ENCODE measurements around the gene PIK3R4. TPM values are rescaled to one million over a fixed set of nuclear protein-coding genes. Genes with fewer than 3 reads are reported as not detected.

Gene PIK3R4
- total RNA-seq, 4 donors from 2014 or later: 15.4 to 27.3 (median 24.0) TPM

- H3K4me1 ChIP-seq: no peaks in the 10 kb centered on the region
- H3K36me3 ChIP-seq: peaks cover 0 to 31% (median 0%) of the 10 kb centered on the region in 3 donors
- H3K9me3 ChIP-seq: no peaks in the 10 kb centered on the region
- 90 to 92% methylated on average over 2 of the region's 2 CpGs for WGBS, 2 donors
- TF ChIP-seq POLR2A (IDR thresholded peaks at IDR 0.05) (no peak), CTCF (IDR thresholded peaks at IDR 0.05) (no peak)
- no peak overlapping the region for H3K4me3 ChIP-seq
- H3K27ac ChIP-seq: no peak overlapping the region
- no peak for DNase-seq
- intact Hi-C loops (cut with DNase I): no loop called here
- H3K27me3 ChIP-seq: no peaks in the 10 kb centered on the region
Observed at GRCh38 chr3:130669740-130670139, 76.9 kb downstream of the PIK3R4 start.

GRCh38 chr3:130663092-130663491, 83.5 kb downstream of the PIK3R4 start:
- Histone ChIP-seq H3K27ac (no peak overlapping the region), H3K4me3 (no peak overlapping the region), H3K4me1 (peaks cover 0 to 10% (median 0%) of the 10 kb centered on the region in 3 donors), H3K36me3 (no peaks in the 10 kb centered on the region), H3K9me3 (no peaks in the 10 kb centered on the region), H3K27me3 (no peaks in the 10 kb centered on the region)
- intact Hi-C loops (cut with DNase I): no loop called here
- 50 to 61% methylated on average over 2 of the region's 2 CpGs for WGBS, 2 donors
- TF ChIP-seq POLR2A (IDR thresholded peaks at IDR 0.05) (no peak), CTCF (IDR thresholded peaks at IDR 0.05) (no peak)
- DNase-seq: no peak

GRCh38 chr3:130662501-130662996, 84.1 kb downstream of the PIK3R4 start:
- no peak overlapping the region for H3K4me3 ChIP-seq
- TF ChIP-seq CTCF (IDR thresholded peaks at IDR 0.05): no peak
- no peak for TF ChIP-seq POLR2A (IDR thresholded peaks at IDR 0.05)
- H3K27ac ChIP-seq: no peak overlapping the region
- no peaks in the 10 kb centered on the region for H3K27me3 ChIP-seq
- DNase-seq: no peak
- H3K9me3 ChIP-seq: no peaks in the 10 kb centered on the region
- intact Hi-C loops (cut with DNase I): no loop called here
- 22 to 40% methylated on average over 1 of the region's 1 CpG for WGBS, 2 donors
- peaks cover 0 to 10% (median 0%) of the 10 kb centered on the region in 3 donors for H3K4me1 ChIP-seq
- no peaks in the 10 kb centered on the region for H3K36me3 ChIP-seq

GRCh38 chr3:130661140-130661891, 85.3 kb downstream of the PIK3R4 start:
- no peaks in the 10 kb centered on the region for H3K36me3 ChIP-seq
- 74 to 76% methylated on average over 7 of the region's 7 CpGs for WGBS, 2 donors
- no peak overlapping the region for H3K27ac ChIP-seq
- no peak for DNase-seq
- no peaks in the 10 kb centered on the region for H3K9me3 ChIP-seq
- H3K4me1 ChIP-seq: peaks cover 0 to 10% (median 0%) of the 10 kb centered on the region in 3 donors
- TF ChIP-seq POLR2A (IDR thresholded peaks at IDR 0.05) (no peak), CTCF (IDR thresholded peaks at IDR 0.05) (no peak)
- H3K4me3 ChIP-seq: no peak overlapping the region
- H3K27me3 ChIP-seq: no peaks in the 10 kb centered on the region
- intact Hi-C loops (cut with DNase I): no loop called here

GRCh38 chr3:130659911-130660310, 86.7 kb downstream of the PIK3R4 start:
- H3K27me3 ChIP-seq: no peaks in the 10 kb centered on the region
- 75 to 90% methylated on average over 1 of the region's 1 CpG for WGBS, 2 donors
- H3K27ac ChIP-seq: no peak overlapping the region
- no peak for DNase-seq
- no peak overlapping the region for H3K4me3 ChIP-seq
- peaks cover 0 to 10% (median 0%) of the 10 kb centered on the region in 3 donors for H3K4me1 ChIP-seq
- no peaks in the 10 kb centered on the region for H3K9me3 ChIP-seq
- TF ChIP-seq POLR2A (IDR thresholded peaks at IDR 0.05) (no peak), CTCF (IDR thresholded peaks at IDR 0.05) (no peak)
- intact Hi-C loops (cut with DNase I): no loop called here
- H3K36me3 ChIP-seq: no peaks in the 10 kb centered on the region
